Neural cell (in vitro differentiated cells): ENCODE data around the gene ZNF528. TPM values are rescaled to one million over a fixed set of nuclear protein-coding genes. Genes with fewer than 3 reads are reported as not detected.

Experiments used
- H2AFZ ChIP-seq: fragments of 200-600, 300-800 bp; sonication (generic), shearing (Covaris generic); 2 replicates; pipeline ENCODE4 v1.6.0; 2014; ENCODE audit warnings: low read depth, mild to moderate bottlenecking, antibody characterized with exemption, low read length, moderate library complexity
- H3F3A ChIP-seq: fragments of 200-600 bp; shearing (Covaris generic); 2 replicates; pipeline ENCODE4 v1.6.1; 2016; ENCODE audit warnings: mild to moderate bottlenecking, moderate library complexity, mixed read lengths, antibody characterized with exemption, low read length; ENCODE audit not compliant: insufficient read depth, poor library complexity, severe bottlenecking
- H3K27ac ChIP-seq: fragments of 200-600, 300-800 bp; sonication (generic), shearing (Covaris generic); 2 replicates; pipeline ENCODE4 v1.5.1; 2014; ENCODE audit warnings: mild to moderate bottlenecking, low read length, moderate library complexity
- H3K27me3 ChIP-seq: fragments of 300-800, 200-600 bp; sonication (generic), shearing (Covaris generic); 2 replicates; pipeline ENCODE4 v1.6.0; 2014; ENCODE audit warnings: mild to moderate bottlenecking, low read depth, low read length, moderate library complexity; ENCODE audit not compliant: insufficient read depth
- H3K36me3 ChIP-seq: fragments of 300-800, 200-600 bp; sonication (generic), shearing (Covaris generic); 2 replicates; pipeline ENCODE4 v1.5.1; 2014; ENCODE audit warnings: mild to moderate bottlenecking, antibody characterized with exemption, low read length, moderate library complexity; ENCODE audit not compliant: insufficient read depth
- H3K4me2 ChIP-seq: fragments of 300-800, 200-600 bp; sonication (generic), shearing (Covaris generic); 2 replicates; pipeline ENCODE4 v1.6.0; 2014; ENCODE audit warnings: mild to moderate bottlenecking, low read length
- H3K4me3 ChIP-seq: fragments of 300-800, 200-600 bp; sonication (generic), shearing (Covaris generic); 2 replicates; pipeline ENCODE4 v1.5.1; 2014; ENCODE audit warnings: mild to moderate bottlenecking, low read length, moderate library complexity
- H3K79me2 ChIP-seq: fragments of 200-600 bp; shearing (Covaris generic); replicated peaks from 2 replicates; pipeline ENCODE4 v1.6.0; 2014; ENCODE audit warnings: mild to moderate bottlenecking, low read length, moderate library complexity; ENCODE audit not compliant: insufficient read depth
- H3K9ac ChIP-seq: fragments of 300-800, 200-600 bp; sonication (generic), shearing (Covaris generic); 2 replicates; pipeline ENCODE4 v1.6.1; 2016; ENCODE audit warnings: mild to moderate bottlenecking, low read length, mixed read lengths
- H3K9me2 ChIP-seq: fragments of 200-600 bp; shearing (Covaris generic); 2 replicates; pipeline ENCODE4 v1.6.1; 2016; ENCODE audit warnings: mild to moderate bottlenecking, low read length, mixed read lengths; ENCODE audit not compliant: insufficient read depth
- H3K9me3 ChIP-seq: fragments of 200-600, 300-800 bp; sonication (generic), shearing (Covaris generic); 2 replicates; pipeline ENCODE4 v1.6.1; 2016; ENCODE audit warnings: mild to moderate bottlenecking, mixed run types, low read length, moderate library complexity, mixed read lengths
- H4K20me1 ChIP-seq: fragments of 200-600 bp; shearing (Covaris generic); 2 replicates; pipeline ENCODE4 v1.6.1; 2016; ENCODE audit warnings: mild to moderate bottlenecking, mixed run types; ENCODE audit not compliant: insufficient read depth
- EP300 ChIP-seq: fragments of 450-650 bp; conservative IDR thresholded peaks from 2 replicates; pipeline ENCODE4 v1.6.1; 2014; ENCODE audit warnings: antibody characterized with exemption, mild to moderate bottlenecking, moderate library complexity; ENCODE audit not compliant: poor library complexity, severe bottlenecking
- EZH2 ChIP-seq: fragments of 200-600, 300-800 bp; shearing (Covaris generic), sonication (generic); IDR thresholded peaks from 2 replicates; pipeline ENCODE4 v1.6.1; 2014; ENCODE audit warnings: antibody characterized with exemption, low read length, borderline replicate concordance, mild to moderate bottlenecking; ENCODE audit not compliant: insufficient read depth, poor library complexity, severe bottlenecking
- MXI1 ChIP-seq: fragments of 450-650 bp; conservative IDR thresholded peaks from 2 replicates; pipeline ENCODE4 v1.6.1; 2014; ENCODE audit warnings: antibody characterized with exemption, mild to moderate bottlenecking; ENCODE audit not compliant: poor library complexity, severe bottlenecking
- POLR2AphosphoS5 ChIP-seq: IDR thresholded peaks from 2 replicates; pipeline ENCODE4 v1.6.1; 2012
- RAD21 ChIP-seq: fragments of 450-650 bp; conservative IDR thresholded peaks from 2 replicates; pipeline ENCODE4 v1.6.1; 2014; ENCODE audit warnings: antibody characterized with exemption, mild to moderate bottlenecking, moderate library complexity
- SMC3 ChIP-seq: fragments of 450-650 bp; conservative IDR thresholded peaks from 2 replicates; pipeline ENCODE4 v1.6.1; 2014; ENCODE audit warnings: antibody characterized with exemption, mild to moderate bottlenecking, moderate library complexity; ENCODE audit not compliant: poor library complexity
- TAF1 ChIP-seq: IDR thresholded peaks from 2 replicates; pipeline ENCODE4 v1.6.1; 2012; ENCODE audit warnings: low read depth
- polyA plus RNA-seq: library from polyadenylated mRNA; depleted of rRNA; stranded (reverse); fragments of >200 nt; gene quantifications from 2 replicates; pipeline ENCODE4 v1.2.3, GENCODE V29; 2014
- TF ChIP-seq, protein P1 (sequence below): IDR thresholded peaks from 2 replicates; pipeline ENCODE4 v1.6.1; 2012; ENCODE audit warnings: borderline replicate concordance
- TF ChIP-seq, protein P2 (sequence below): fragments of 450-650 bp; IDR thresholded peaks from 2 replicates; pipeline ENCODE4 v1.5.1; 2014; ENCODE audit warnings: antibody characterized with exemption, mild to moderate bottlenecking, moderate library complexity; ENCODE audit not compliant: poor library complexity, severe bottlenecking

Gene ZNF528
- polyA plus RNA-seq, 1 donor from 2014 or later, result 44.3 TPM

DNA sequence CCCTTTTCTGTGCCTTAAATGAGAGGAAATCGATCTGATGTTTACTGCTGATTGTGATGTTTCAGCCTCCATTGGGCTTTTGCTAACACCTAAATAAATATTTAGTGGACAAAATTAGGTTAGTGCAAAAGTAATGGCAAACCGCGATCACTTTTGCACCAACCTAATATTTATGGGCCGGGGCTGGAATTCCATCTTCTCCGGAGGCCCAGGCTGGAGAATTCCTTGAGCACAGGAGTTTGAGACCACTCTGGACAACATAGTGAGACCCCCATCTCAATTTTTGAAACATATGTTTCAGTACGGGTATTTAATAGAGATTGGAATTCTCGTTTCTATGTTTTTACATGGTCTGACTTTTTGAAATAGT is 27.3 kb upstream of the ZNF528 start:
- H3K9ac ChIP-seq, result peak overlapping the region; percentile 85
- H3F3A ChIP-seq, result peaks cover 5% of the 10 kb centered on the region
- no peaks in the 10 kb centered on the region for H3K27me3 ChIP-seq
- H3K27ac ChIP-seq, result peak overlapping the region; percentile 92
- no peaks in the 10 kb centered on the region for H3K79me2 ChIP-seq
- peaks cover 18% of the 10 kb centered on the region for H3K36me3 ChIP-seq
- no peaks in the 10 kb centered on the region for H3K9me2 ChIP-seq
- TF ChIP-seq EZH2, result no peak
- TF ChIP-seq POLR2AphosphoS5, result no peak
- TF ChIP-seq RAD21, result no peak
- TF ChIP-seq TAF1, result no peak
- TF ChIP-seq, protein P1, sequence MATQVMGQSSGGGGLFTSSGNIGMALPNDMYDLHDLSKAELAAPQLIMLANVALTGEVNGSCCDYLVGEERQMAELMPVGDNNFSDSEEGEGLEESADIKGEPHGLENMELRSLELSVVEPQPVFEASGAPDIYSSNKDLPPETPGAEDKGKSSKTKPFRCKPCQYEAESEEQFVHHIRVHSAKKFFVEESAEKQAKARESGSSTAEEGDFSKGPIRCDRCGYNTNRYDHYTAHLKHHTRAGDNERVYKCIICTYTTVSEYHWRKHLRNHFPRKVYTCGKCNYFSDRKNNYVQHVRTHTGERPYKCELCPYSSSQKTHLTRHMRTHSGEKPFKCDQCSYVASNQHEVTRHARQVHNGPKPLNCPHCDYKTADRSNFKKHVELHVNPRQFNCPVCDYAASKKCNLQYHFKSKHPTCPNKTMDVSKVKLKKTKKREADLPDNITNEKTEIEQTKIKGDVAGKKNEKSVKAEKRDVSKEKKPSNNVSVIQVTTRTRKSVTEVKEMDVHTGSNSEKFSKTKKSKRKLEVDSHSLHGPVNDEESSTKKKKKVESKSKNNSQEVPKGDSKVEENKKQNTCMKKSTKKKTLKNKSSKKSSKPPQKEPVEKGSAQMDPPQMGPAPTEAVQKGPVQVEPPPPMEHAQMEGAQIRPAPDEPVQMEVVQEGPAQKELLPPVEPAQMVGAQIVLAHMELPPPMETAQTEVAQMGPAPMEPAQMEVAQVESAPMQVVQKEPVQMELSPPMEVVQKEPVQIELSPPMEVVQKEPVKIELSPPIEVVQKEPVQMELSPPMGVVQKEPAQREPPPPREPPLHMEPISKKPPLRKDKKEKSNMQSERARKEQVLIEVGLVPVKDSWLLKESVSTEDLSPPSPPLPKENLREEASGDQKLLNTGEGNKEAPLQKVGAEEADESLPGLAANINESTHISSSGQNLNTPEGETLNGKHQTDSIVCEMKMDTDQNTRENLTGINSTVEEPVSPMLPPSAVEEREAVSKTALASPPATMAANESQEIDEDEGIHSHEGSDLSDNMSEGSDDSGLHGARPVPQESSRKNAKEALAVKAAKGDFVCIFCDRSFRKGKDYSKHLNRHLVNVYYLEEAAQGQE, result no peak
- TF ChIP-seq SMC3, result no peak
- no peak for TF ChIP-seq MXI1
- TF ChIP-seq EP300, result no peak
- TF ChIP-seq, protein P2, sequence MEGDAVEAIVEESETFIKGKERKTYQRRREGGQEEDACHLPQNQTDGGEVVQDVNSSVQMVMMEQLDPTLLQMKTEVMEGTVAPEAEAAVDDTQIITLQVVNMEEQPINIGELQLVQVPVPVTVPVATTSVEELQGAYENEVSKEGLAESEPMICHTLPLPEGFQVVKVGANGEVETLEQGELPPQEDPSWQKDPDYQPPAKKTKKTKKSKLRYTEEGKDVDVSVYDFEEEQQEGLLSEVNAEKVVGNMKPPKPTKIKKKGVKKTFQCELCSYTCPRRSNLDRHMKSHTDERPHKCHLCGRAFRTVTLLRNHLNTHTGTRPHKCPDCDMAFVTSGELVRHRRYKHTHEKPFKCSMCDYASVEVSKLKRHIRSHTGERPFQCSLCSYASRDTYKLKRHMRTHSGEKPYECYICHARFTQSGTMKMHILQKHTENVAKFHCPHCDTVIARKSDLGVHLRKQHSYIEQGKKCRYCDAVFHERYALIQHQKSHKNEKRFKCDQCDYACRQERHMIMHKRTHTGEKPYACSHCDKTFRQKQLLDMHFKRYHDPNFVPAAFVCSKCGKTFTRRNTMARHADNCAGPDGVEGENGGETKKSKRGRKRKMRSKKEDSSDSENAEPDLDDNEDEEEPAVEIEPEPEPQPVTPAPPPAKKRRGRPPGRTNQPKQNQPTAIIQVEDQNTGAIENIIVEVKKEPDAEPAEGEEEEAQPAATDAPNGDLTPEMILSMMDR, result no peak
- H2AFZ ChIP-seq, result peak overlapping the region; percentile 69
- H4K20me1 ChIP-seq, result no peaks in the 10 kb centered on the region
- peaks cover 19% of the 10 kb centered on the region for H3K9me3 ChIP-seq
- H3K4me3 ChIP-seq, result peak overlapping the region; percentile 71
- peak overlapping the region; percentile 58 for H3K4me2 ChIP-seq

DNA sequence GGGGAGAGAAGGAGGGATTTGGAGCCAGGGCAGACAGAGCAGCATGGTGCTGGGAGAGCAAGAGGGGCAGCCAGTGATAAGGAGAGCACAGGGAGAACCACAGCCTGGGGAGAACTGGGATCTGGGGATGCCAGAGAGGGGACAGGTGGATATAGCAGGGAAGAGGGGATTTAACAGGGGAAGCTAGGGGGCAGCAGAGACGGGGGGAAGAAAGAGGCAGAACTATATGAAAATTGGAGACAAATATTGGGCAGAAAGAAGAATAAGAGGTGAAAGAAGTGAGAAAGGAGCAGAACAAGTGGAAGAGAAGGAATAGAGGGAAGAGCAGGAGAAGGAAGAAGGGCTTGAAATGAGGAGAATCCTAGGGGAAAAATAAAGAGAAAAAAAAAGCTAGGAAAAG is 6.5 kb upstream of the ZNF528 start:
- Histone ChIP-seq H3K27me3 (no peaks in the 10 kb centered on the region), H4K20me1 (no peaks in the 10 kb centered on the region), H3K79me2 (no peaks in the 10 kb centered on the region), H2AFZ (no peak overlapping the region), H3F3A (no peaks in the 10 kb centered on the region), H3K36me3 (peaks cover 22% of the 10 kb centered on the region), H3K9me3 (peaks cover 5% of the 10 kb centered on the region), H3K4me2 (no peak overlapping the region), H3K4me3 (no peak overlapping the region), H3K9me2 (no peaks in the 10 kb centered on the region), H3K27ac (no peak overlapping the region), H3K9ac (no peak overlapping the region)
- no peak for TF ChIP-seq EZH2
- TF ChIP-seq SMC3, result no peak
- TF ChIP-seq TAF1, result no peak
- TF ChIP-seq MXI1, result no peak
- TF ChIP-seq RAD21, result no peak
- TF ChIP-seq, protein P2, result no peak
- TF ChIP-seq POLR2AphosphoS5, result no peak
- TF ChIP-seq, protein P1, result no peak
- TF ChIP-seq EP300, result no peak
